Left lung (tissue), 10 donors: Measurements from ENCODE around the gene C11orf71. TPM values are rescaled to one million over a fixed set of nuclear protein-coding genes. Genes with fewer than 3 reads are reported as not detected.

ENCODE experiments used
- ATAC-seq: fragments of 200-7000 bp; cut with Tn5 transposase; one replicate; pipeline ENCODE4 v1.9.1; 2020; ENCODE audit warnings: moderate library complexity
- DNase-seq, 4 donors: peaks; one replicate each; pipeline ENCODE4 v3.0.0-alpha.2; 2013 to 2020
- H3K27ac ChIP-seq, 2 donors: fragments of 200-600 bp; sonication (generic) in 1 of 2; one replicate each; pipeline versions ENCODE4 v1.5.0 to v1.8.0; 2020 to 2021
- H3K27me3 ChIP-seq, 2 donors: fragments of 200-600 bp; sonication (generic) in 1 of 2; one replicate each; pipeline versions ENCODE4 v1.5.0 to v1.8.0; 2020 to 2021
- H3K36me3 ChIP-seq, 2 donors: fragments of 200-600 bp; sonication (generic) in 1 of 2; one replicate each; pipeline versions ENCODE4 v1.5.0 to v1.8.0; 2020 to 2021
- H3K4me1 ChIP-seq, 2 donors: fragments of 200-600 bp; one replicate each; pipeline ENCODE4 v1.8.0; 2021
- H3K4me3 ChIP-seq, 2 donors: fragments of 200-600 bp; sonication (generic) in 1 of 2; one replicate each; pipeline versions ENCODE4 v1.5.0 to v1.8.0; 2020 to 2021; ENCODE audit warnings: mild to moderate bottlenecking in 1 of 2
- H3K9me3 ChIP-seq, 2 donors: fragments of 200-600 bp; sonication (generic) in 1 of 2; one replicate each; pipeline versions ENCODE4 v1.5.0 to v1.8.0; 2020 to 2021
- CTCF ChIP-seq, 2 donors: fragments of 200-600 bp; sonication (generic) in 1 of 2; IDR thresholded peaks; one replicate each; pipeline versions ENCODE4 v1.5.0 to v1.8.0; 2021; ENCODE audit warnings: antibody characterized with exemption in 2 of 2
- intact Hi-C, 2 donors: fragments of 100-400 bp; cut with DNase I; formaldehyde crosslinking; loops; one replicate each; pipeline versions ENCODE4 v1.11.2 to v1.14.2; 2022
- polyA plus RNA-seq, 6 donors: library from polyadenylated mRNA; unstranded; fragments of 120-200 nt; gene quantifications; one replicate each; pipeline ENCODE4 v1.2.1, GENCODE V29; 2013; ENCODE audit not compliant: insufficient read length in 6 of 6
- total RNA-seq, 2 donors: library from RNA; stranded (reverse); fragmentation: NEBNext Ultra II Directional; extraction: Animal tissue kit (Norgen Biotek cat#: 25700); gene quantifications; one replicate each; pipeline ENCODE4 v1.2.1, GENCODE V29; 2021
- donor health status: DM: no; HTN: yes; CAD: no.
- donor health status: DM: no; HTN: no; CAD: no.

The C11orf71 gene
- total and polyA plus RNA-seq, 8 donors = 6.5 to 11.3 (median 9.6) TPM

GRCh38 chr11:114430290-114430689, 30.0 kb upstream of the C11orf71 start:
- intact Hi-C loops = no loop called here
- Histone ChIP-seq H3K4me1 (no peaks in the 10 kb centered on the region), H3K27ac (no peak overlapping the region), H3K27me3 (no peaks in the 10 kb centered on the region), H3K36me3 (peaks cover 0 to 10% of the 10 kb centered on the region in 2 donors), H3K4me3 (no peak overlapping the region), H3K9me3 (no peaks in the 10 kb centered on the region)
- DNase-seq (no peak), ATAC-seq (no peak)
- TF ChIP-seq CTCF (IDR thresholded peaks at IDR 0.05) = no peak

GRCh38 chr11:114426280-114426679, 26.0 kb upstream of the C11orf71 start:
- H3K27ac ChIP-seq = no peak overlapping the region
- H3K36me3 ChIP-seq = peaks cover 0 to 13% of the 10 kb centered on the region in 2 donors
- H3K9me3 ChIP-seq = no peaks in the 10 kb centered on the region
- DNase-seq (peak in 1 of 4 donors; percentile 30), ATAC-seq (no peak)
- no peaks in the 10 kb centered on the region for H3K4me1 ChIP-seq
- H3K4me3 ChIP-seq = no peak overlapping the region
- no peaks in the 10 kb centered on the region for H3K27me3 ChIP-seq
- no peak for TF ChIP-seq CTCF (IDR thresholded peaks at IDR 0.05)
- intact Hi-C loops = no loop called here

GRCh38 chr11:114416441-114416961, 16.2 kb upstream of the C11orf71 start:
- no peaks in the 10 kb centered on the region for H3K4me1 ChIP-seq
- no peak overlapping the region for H3K4me3 ChIP-seq
- intact Hi-C loops = no loop called here
- H3K9me3 ChIP-seq = no peaks in the 10 kb centered on the region
- no peak for DNase-seq
- no peak overlapping the region for H3K27ac ChIP-seq
- H3K36me3 ChIP-seq = peaks cover 0 to 17% of the 10 kb centered on the region in 2 donors
- H3K27me3 ChIP-seq = no peaks in the 10 kb centered on the region
- no peak for ATAC-seq
- TF ChIP-seq CTCF (IDR thresholded peaks at IDR 0.05) = no peak

DNA sequence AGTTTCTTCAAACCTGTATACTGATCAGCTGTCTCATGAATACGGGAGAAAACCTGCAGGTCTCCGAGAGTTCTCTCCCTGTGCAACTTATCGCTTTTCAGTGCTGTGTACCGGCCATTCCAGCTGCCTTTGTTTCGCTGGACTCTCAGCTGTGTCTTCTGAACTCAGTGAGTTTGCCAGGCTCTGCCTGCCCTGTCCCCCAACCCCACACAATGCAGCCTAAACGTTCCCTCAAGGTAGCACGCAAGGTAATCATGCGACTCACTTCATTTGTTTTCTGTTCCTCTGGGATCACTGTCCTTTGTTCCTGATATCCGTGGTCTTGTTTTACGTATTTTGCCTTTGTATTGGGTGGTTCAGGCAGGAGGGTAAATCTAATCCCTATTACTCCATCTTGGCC, 13.6 kb upstream of the C11orf71 start:
- no peak for ATAC-seq
- no peaks in the 10 kb centered on the region for H3K27me3 ChIP-seq
- no peak for TF ChIP-seq CTCF (IDR thresholded peaks at IDR 0.05)

DNA sequence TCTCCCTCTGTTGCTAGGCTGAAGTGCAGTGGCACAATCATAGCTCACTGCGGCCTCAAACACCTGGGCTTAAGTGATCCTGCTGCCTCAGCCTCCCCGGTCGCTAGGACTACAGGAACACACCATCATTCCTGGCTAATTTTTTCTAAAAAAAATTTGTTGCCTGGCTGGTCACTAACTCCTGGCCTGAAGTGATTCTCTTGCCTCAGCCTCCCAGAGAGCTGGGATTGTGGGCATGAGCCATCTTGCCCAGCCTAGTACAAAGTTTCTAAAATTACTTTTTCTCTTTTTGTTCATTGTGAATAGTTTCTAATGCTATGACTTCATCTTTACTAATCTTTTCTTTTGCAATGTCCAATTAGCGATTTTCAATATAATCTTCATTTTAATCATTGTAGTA, 12.6 kb upstream of the C11orf71 start:
- H3K4me1 ChIP-seq = no peaks in the 10 kb centered on the region
- no peak overlapping the region for H3K4me3 ChIP-seq
- H3K27ac ChIP-seq = no peak overlapping the region
- DNase-seq (no peak), ATAC-seq (no peak)
- no peaks in the 10 kb centered on the region for H3K9me3 ChIP-seq
- peaks cover 0 to 46% of the 10 kb centered on the region in 2 donors for H3K36me3 ChIP-seq
- no peaks in the 10 kb centered on the region for H3K27me3 ChIP-seq
- intact Hi-C loops = no loop called here
- TF ChIP-seq CTCF (IDR thresholded peaks at IDR 0.05) = no peak

More for the DNA sequence above, 13.6 kb upstream of the C11orf71 start:
- Histone ChIP-seq H3K4me1 (no peaks in the 10 kb centered on the region), H3K27ac (no peak overlapping the region), H3K4me3 (no peak overlapping the region), H3K36me3 (peaks cover 0 to 36% of the 10 kb centered on the region in 2 donors), H3K9me3 (no peaks in the 10 kb centered on the region)
- intact Hi-C loops = no loop called here
- DNase-seq = no peak
